Activated CD4-positive, alpha-beta T cell treated with anti-CD3 and anti-CD28 coated beads for 1 hour (primary cell): Measurements from ENCODE around the gene ARHGEF10L.

Source experiments
- DNase-seq: peaks from one replicate; pipeline ENCODE4 v3.0.0-alpha.2; 2020

ARHGEF10L gene

GRCh38 chr1:17665950-17666720 is 126.6 kb downstream of the ARHGEF10L start:
- no peak for DNase-seq

GRCh38 chr1:17667641-17668040 is 128.1 kb downstream of the ARHGEF10L start:
- DNase-seq, result no peak

GRCh38 chr1:17668195-17668594 is 128.7 kb downstream of the ARHGEF10L start:
- DNase-seq, result no peak

- DNase-seq, result no peak
These were observed 129.2 kb downstream of the ARHGEF10L start for GRCh38 chr1:17668624-17669175.

- DNase-seq, result no peak
These were observed 129.8 kb downstream of the ARHGEF10L start for GRCh38 chr1:17669305-17669704.

GRCh38 chr1:17669866-17670451 is 130.5 kb downstream of the ARHGEF10L start:
- DNase-seq, result no peak

GRCh38 chr1:17670587-17671313 is 131.3 kb downstream of the ARHGEF10L start:
- DNase-seq, result no peak

- DNase-seq, result no peak
These were observed 131.8 kb downstream of the ARHGEF10L start for GRCh38 chr1:17671314-17671705.

- no peak for DNase-seq
These were observed 132.2 kb downstream of the ARHGEF10L start for GRCh38 chr1:17671741-17672140.

- DNase-seq, result no peak
These were observed 132.7 kb downstream of the ARHGEF10L start for GRCh38 chr1:17672226-17672625.

GRCh38 chr1:17673329-17674072 is 134.0 kb downstream of the ARHGEF10L start:
- no peak for DNase-seq

GRCh38 chr1:17674726-17675500 is 135.4 kb downstream of the ARHGEF10L start:
- no peak for DNase-seq

GRCh38 chr1:17675744-17676143 is 136.2 kb downstream of the ARHGEF10L start:
- DNase-seq, result no peak

- DNase-seq, result no peak
These were observed 137.0 kb downstream of the ARHGEF10L start for GRCh38 chr1:17676387-17677060.

- DNase-seq, result no peak
These were observed 138.5 kb downstream of the ARHGEF10L start for GRCh38 chr1:17678011-17678410.

GRCh38 chr1:17679856-17680255 is 140.4 kb downstream of the ARHGEF10L start:
- no peak for DNase-seq

GRCh38 chr1:17680308-17680707 is 140.8 kb downstream of the ARHGEF10L start:
- DNase-seq, result no peak

- DNase-seq, result no peak
These were observed 142.9 kb downstream of the ARHGEF10L start for GRCh38 chr1:17682400-17682799.

GRCh38 chr1:17683598-17683997 is 144.1 kb downstream of the ARHGEF10L start:
- no peak for DNase-seq

GRCh38 chr1:17684810-17685209 is 145.3 kb downstream of the ARHGEF10L start:
- no peak for DNase-seq

- no peak for DNase-seq
These were observed 146.8 kb downstream of the ARHGEF10L start for GRCh38 chr1:17686258-17686657.

- DNase-seq, result no peak
These were observed 147.6 kb downstream of the ARHGEF10L start for GRCh38 chr1:17687145-17687544.
